ENCODE results near the gene USP6. TPM values are rescaled to one million over a fixed set of nuclear protein-coding genes. Genes with fewer than 3 reads are reported as not detected.

USP6 gene
- total RNA-seq, 1 experiment from 2014 or later = 0.10 TPM

DNA sequence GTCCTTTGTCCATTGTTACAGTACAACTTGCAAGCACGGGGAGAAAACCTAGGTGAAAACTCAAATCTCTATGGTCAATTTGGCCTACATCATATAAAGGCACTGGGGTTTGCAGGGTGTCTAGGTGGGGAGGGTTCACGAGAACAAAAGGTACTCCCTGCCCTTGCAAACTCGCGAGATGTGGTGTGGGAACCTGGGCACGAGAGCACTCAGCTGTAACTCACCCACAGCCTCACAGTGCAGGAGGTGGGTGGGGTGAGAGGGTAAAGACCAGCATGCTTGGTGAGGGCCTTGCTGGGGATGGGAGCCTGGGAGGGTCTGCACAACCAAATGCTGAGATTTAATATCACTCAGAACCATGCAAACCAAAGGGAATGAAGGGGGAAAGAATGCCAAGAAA is 94.3 kb downstream of the USP6 start:
- H3K4me3 ChIP-seq (replicated peaks in 1 of 2; ENCODE audit: low read depth in 1 of 2, low read length in 2 of 2) = no peak overlapping the region
- no peak overlapping the region for H3K4me2 ChIP-seq (ENCODE audit: low read length)
- H3K36me3 ChIP-seq (ENCODE audit: control insufficient read depth in 1 of 2, insufficient read depth in 2 of 2, low read length in 2 of 2) = no peaks in the 10 kb centered on the region
- no peak overlapping the region for H3K27ac ChIP-seq (ENCODE audit: low read depth, low read length)
- no peak overlapping the region for H2AFZ ChIP-seq (ENCODE audit: low read depth, low read length, poor library complexity, severe bottlenecking)
- no peaks in the 10 kb centered on the region for H3K79me2 ChIP-seq (ENCODE audit: insufficient read depth, low read length)
- intact Hi-C loops (cut with micrococcal nuclease) = no loop called here
- DNase-seq (ENCODE audit: low read depth, low spot score) (no peak), ATAC-seq (no peak)
- no TSS peak for BruUV-seq (replicated peaks)
- TF ChIP-seq, protein P1, sequence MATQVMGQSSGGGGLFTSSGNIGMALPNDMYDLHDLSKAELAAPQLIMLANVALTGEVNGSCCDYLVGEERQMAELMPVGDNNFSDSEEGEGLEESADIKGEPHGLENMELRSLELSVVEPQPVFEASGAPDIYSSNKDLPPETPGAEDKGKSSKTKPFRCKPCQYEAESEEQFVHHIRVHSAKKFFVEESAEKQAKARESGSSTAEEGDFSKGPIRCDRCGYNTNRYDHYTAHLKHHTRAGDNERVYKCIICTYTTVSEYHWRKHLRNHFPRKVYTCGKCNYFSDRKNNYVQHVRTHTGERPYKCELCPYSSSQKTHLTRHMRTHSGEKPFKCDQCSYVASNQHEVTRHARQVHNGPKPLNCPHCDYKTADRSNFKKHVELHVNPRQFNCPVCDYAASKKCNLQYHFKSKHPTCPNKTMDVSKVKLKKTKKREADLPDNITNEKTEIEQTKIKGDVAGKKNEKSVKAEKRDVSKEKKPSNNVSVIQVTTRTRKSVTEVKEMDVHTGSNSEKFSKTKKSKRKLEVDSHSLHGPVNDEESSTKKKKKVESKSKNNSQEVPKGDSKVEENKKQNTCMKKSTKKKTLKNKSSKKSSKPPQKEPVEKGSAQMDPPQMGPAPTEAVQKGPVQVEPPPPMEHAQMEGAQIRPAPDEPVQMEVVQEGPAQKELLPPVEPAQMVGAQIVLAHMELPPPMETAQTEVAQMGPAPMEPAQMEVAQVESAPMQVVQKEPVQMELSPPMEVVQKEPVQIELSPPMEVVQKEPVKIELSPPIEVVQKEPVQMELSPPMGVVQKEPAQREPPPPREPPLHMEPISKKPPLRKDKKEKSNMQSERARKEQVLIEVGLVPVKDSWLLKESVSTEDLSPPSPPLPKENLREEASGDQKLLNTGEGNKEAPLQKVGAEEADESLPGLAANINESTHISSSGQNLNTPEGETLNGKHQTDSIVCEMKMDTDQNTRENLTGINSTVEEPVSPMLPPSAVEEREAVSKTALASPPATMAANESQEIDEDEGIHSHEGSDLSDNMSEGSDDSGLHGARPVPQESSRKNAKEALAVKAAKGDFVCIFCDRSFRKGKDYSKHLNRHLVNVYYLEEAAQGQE (IDR thresholded peaks at IDR 0.05; ENCODE audit: low read depth) = no peak
- TF ChIP-seq, protein P2, sequence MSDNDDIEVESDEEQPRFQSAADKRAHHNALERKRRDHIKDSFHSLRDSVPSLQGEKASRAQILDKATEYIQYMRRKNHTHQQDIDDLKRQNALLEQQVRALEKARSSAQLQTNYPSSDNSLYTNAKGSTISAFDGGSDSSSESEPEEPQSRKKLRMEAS (IDR thresholded peaks at IDR 0.05) = no peak
- no peak for TF ChIP-seq POLR2A (IDR thresholded peaks at IDR 0.05; ENCODE audit: borderline replicate concordance, extremely low read depth, insufficient read depth, insufficient read length)
- TF ChIP-seq EGR1 (IDR thresholded peaks at IDR 0.05; ENCODE audit: low read depth) = no peak
- no peak for TF ChIP-seq ELF1 (IDR thresholded peaks at IDR 0.05; ENCODE audit: borderline replicate concordance, low read depth)
- no peak for TF ChIP-seq TCF7L2 (IDR thresholded peaks at IDR 0.05; ENCODE audit: borderline replicate concordance, extremely low read depth, insufficient read depth, insufficient read length)
- no peaks in the 10 kb centered on the region for H3K9me3 ChIP-seq (ENCODE audit: control insufficient read depth in 1 of 2, insufficient read depth in 1 of 2, low read depth in 1 of 2, low read length in 2 of 2)
- H3K4me1 ChIP-seq (ENCODE audit: control insufficient read depth in 1 of 2, insufficient read depth in 2 of 2, low read length in 2 of 2) = no peaks in the 10 kb centered on the region
- H3K9ac ChIP-seq (ENCODE audit: low read length) = no peak overlapping the region
- no peaks in the 10 kb centered on the region for H4K20me1 ChIP-seq (ENCODE audit: insufficient read depth)
- ChIA-PET RAD21 (ENCODE audit: low non-redundant PET in 1 of 2, low total read pairs in 2 of 2, uncharacterized antibody in 2 of 2, unreplicated experiment in 2 of 2) (no interaction called here), CTCF (no interaction called here), POLR2A (no interaction called here)
- no peaks in the 10 kb centered on the region for H3K9me2 ChIP-seq (ENCODE audit: insufficient read depth)
- no peaks in the 10 kb centered on the region for H3K27me3 ChIP-seq (ENCODE audit: insufficient read depth, low read length)
